Retinal pigment epithelial cell (primary cell): ENCODE measurements around the gene WDR70.

Source experiments
- DNase-seq: peaks from one replicate; pipeline ENCODE4 v3.0.0-alpha.2; 2010; ENCODE audit warnings: low read depth
- H3K4me3 ChIP-seq: 2 replicates; pipeline ENCODE4 v1.5.1; 2011; ENCODE audit warnings: mild to moderate bottlenecking, low read length, control low read depth, moderate library complexity
- TF ChIP-seq, protein P1 (sequence below): conservative IDR thresholded peaks from 2 replicates; pipeline ENCODE4 v1.5.1; 2011; ENCODE audit warnings: low read depth, low read length, control low read depth, inconsistent platforms

Gene WDR70

GRCh38 chr5:37769840-37770239, 390.7 kb downstream of the WDR70 start:
- no peak for DNase-seq
- TF ChIP-seq, protein P1, sequence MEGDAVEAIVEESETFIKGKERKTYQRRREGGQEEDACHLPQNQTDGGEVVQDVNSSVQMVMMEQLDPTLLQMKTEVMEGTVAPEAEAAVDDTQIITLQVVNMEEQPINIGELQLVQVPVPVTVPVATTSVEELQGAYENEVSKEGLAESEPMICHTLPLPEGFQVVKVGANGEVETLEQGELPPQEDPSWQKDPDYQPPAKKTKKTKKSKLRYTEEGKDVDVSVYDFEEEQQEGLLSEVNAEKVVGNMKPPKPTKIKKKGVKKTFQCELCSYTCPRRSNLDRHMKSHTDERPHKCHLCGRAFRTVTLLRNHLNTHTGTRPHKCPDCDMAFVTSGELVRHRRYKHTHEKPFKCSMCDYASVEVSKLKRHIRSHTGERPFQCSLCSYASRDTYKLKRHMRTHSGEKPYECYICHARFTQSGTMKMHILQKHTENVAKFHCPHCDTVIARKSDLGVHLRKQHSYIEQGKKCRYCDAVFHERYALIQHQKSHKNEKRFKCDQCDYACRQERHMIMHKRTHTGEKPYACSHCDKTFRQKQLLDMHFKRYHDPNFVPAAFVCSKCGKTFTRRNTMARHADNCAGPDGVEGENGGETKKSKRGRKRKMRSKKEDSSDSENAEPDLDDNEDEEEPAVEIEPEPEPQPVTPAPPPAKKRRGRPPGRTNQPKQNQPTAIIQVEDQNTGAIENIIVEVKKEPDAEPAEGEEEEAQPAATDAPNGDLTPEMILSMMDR, result no peak
- no peak overlapping the region for H3K4me3 ChIP-seq

DNA sequence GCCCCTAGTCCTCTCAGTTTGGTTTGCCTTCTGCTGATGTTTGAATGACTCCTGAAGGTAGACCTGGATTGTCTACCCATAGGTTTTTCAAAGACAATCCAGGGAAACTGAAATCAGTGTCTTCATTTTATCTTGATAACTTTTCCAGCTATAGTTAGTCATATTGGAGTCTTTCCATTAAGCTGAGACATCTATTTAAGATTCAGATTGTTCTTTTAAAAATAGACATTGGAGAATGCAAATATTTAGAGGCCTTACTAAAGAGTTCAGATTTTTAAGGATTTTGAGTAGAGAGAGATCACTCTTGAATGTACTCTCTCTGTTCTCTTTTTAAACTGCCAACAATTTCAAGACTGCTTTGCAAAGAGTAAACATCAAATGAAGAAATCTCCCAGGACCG, 391.7 kb downstream of the WDR70 start:
- no peak overlapping the region for H3K4me3 ChIP-seq
- no peak for DNase-seq
- TF ChIP-seq, protein P1, result no peak

DNA sequence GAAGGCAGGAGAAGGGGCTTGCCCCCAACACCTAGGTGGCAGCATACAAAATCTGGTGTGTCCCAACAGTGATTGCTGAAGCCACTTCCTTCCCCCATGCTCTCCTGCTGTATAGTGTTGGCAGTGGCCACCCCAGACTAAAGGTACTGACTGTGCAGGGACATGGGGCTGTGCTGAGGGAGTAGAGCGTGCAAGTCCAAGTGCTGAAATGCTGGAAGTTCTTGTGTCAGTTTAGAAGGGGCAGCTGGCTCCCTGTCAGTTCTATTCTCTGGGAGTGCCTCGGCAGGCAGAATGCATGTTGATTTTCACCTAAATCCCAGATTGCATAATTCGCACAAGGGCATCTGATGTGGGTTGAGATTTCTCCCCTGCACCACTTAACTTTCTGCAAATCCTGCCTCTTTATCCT, 392.1 kb downstream of the WDR70 start:
- H3K4me3 ChIP-seq, result no peak overlapping the region
- TF ChIP-seq, protein P1, result no peak
- no peak for DNase-seq

- no peak overlapping the region for H3K4me3 ChIP-seq
- TF ChIP-seq, protein P1, result no peak
- peak; percentile 77 for DNase-seq
Measured at GRCh38 chr5:37771731-37772130, 392.6 kb downstream of the WDR70 start.

- no peak overlapping the region for H3K4me3 ChIP-seq
- DNase-seq, result no peak
- TF ChIP-seq, protein P1, result no peak
Measured at GRCh38 chr5:37772255-37772654, 393.1 kb downstream of the WDR70 start.

DNA sequence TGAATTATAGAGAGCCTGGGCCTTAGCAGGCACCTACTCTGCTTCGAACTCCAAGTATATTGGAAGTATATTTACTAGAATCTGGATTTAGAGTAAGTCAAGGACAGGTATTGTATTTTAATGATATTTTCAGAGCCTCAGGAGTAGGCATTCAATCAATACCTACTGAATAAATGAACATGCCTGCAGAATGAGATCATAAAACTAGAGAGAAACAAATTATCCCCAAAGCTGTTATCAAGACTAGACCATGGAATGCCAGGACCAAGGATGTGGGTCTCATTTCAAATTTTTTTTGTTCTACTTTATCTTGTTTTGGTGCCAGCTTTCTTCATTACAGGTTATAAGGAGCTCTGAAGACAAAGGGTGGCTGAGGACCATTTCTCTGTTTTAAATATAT, 394.7 kb downstream of the WDR70 start:
- no peak for DNase-seq
- TF ChIP-seq, protein P1, result no peak
- no peak overlapping the region for H3K4me3 ChIP-seq

DNA sequence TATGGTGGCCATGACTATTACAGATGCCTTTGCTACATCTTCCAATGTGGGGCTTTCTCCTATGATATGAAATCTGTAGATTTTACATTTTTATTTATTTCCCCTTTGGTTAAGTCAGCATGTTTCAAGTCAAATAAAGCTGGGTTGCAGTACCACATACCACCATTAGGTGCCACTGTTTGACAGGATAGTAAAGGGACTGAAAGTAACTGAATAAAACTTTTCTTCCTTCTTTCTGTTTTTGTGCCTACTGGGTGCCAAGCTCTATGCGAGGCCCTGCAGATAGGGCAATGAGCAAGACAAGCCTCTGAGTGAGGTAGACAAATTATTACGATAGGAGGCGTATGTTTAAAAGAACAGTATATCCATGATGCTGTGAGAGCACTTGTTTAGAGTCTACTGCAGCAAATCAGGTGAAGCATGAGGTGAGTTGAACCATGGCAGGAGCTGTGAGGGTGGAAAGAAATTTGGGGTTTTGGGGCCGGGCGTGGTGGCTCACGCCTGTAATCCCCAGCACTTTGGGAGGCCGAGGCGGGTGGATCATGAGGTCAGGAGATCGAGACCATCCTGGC, 395.9 kb downstream of the WDR70 start:
- no peak for DNase-seq

More for the DNA sequence above, 395.9 kb downstream of the WDR70 start:
- H3K4me3 ChIP-seq, result no peak overlapping the region
- TF ChIP-seq, protein P1, result peak; percentile 65
